ENCODE measurements around the gene KRT86. TPM values are rescaled to one million over a fixed set of nuclear protein-coding genes. Genes with fewer than 3 reads are reported as not detected.

KRT86 gene
- total RNA-seq, 3 donors from 2014 or later (not counting 1 experiment from before 2014, with no cell fraction given), result 2.0 to 3.6 (median 2.7) TPM

- Histone ChIP-seq H3K4me1 (ENCODE audit: control insufficient read depth, insufficient read depth, low read length) (no peaks in the 10 kb centered on the region), H3K36me3 (ENCODE audit: control insufficient read depth, insufficient read depth, low read length) (no peaks in the 10 kb centered on the region), H3K4me3 (ENCODE audit: low read length) (no peak overlapping the region), H3K27me3 (ENCODE audit: control insufficient read depth, insufficient read depth, low read length) (no peaks in the 10 kb centered on the region), H3K27ac (ENCODE audit: low read length) (no peak overlapping the region), H3K9me3 (ENCODE audit: control insufficient read depth, insufficient read depth, low read length) (no peaks in the 10 kb centered on the region)
- TF ChIP-seq CTCF (IDR thresholded peaks at IDR 0.05), result no peak
- no peaks in the 10 kb centered on the region for H3K36me3 Mint-ChIP-seq
- ATAC-seq (no peak), DNase-seq (no peak)
- H3K27me3 Mint-ChIP-seq (ENCODE audit: low read depth in 2 of 2), result peaks cover 18 to 25% of the 10 kb centered on the region in 2 donors
- no peaks in the 10 kb centered on the region for H3K9me3 Mint-ChIP-seq
- no peak overlapping the region for H3K27ac Mint-ChIP-seq
- no peaks in the 10 kb centered on the region for H3K4me1 Mint-ChIP-seq
- 89% methylated on average over 3 of the region's 3 CpGs for WGBS (ENCODE audit: insufficient coverage)
- intact Hi-C loops (cut with micrococcal nuclease), result no loop called here
- H3K4me3 Mint-ChIP-seq, result no peak overlapping the region
These were observed 7.2 kb upstream of the KRT86 start for GRCh38 chr12:52267266-52267665.

GRCh38 chr12:52267699-52268098 is 6.7 kb upstream of the KRT86 start:
- H3K27ac Mint-ChIP-seq, result no peak overlapping the region
- TF ChIP-seq CTCF (IDR thresholded peaks at IDR 0.05), result no peak
- intact Hi-C loops (cut with micrococcal nuclease), result no loop called here
- H3K36me3 Mint-ChIP-seq, result no peaks in the 10 kb centered on the region
- Histone ChIP-seq H3K4me1 (ENCODE audit: control insufficient read depth, insufficient read depth, low read length) (no peaks in the 10 kb centered on the region), H3K27me3 (ENCODE audit: control insufficient read depth, insufficient read depth, low read length) (no peaks in the 10 kb centered on the region), H3K4me3 (ENCODE audit: low read length) (no peak overlapping the region), H3K36me3 (ENCODE audit: control insufficient read depth, insufficient read depth, low read length) (no peaks in the 10 kb centered on the region), H3K27ac (ENCODE audit: low read length) (no peak overlapping the region), H3K9me3 (ENCODE audit: control insufficient read depth, insufficient read depth, low read length) (no peaks in the 10 kb centered on the region)
- DNase-seq, result no peak
- no peak overlapping the region for H3K4me3 Mint-ChIP-seq
- H3K4me1 Mint-ChIP-seq, result no peaks in the 10 kb centered on the region
- 78% methylated on average over 3 of the region's 3 CpGs for WGBS (ENCODE audit: insufficient coverage)
- no peaks in the 10 kb centered on the region for H3K9me3 Mint-ChIP-seq
- ATAC-seq, result no peak
- H3K27me3 Mint-ChIP-seq (ENCODE audit: low read depth in 2 of 2), result peaks cover 18 to 24% of the 10 kb centered on the region in 2 donors

- no peak overlapping the region for H3K4me3 Mint-ChIP-seq
- H3K9me3 Mint-ChIP-seq, result no peaks in the 10 kb centered on the region
- intact Hi-C loops (cut with micrococcal nuclease), result no loop called here
- ATAC-seq (no peak), DNase-seq (no peak)
- Histone ChIP-seq H3K4me1 (ENCODE audit: control insufficient read depth, insufficient read depth, low read length) (no peaks in the 10 kb centered on the region), H3K36me3 (ENCODE audit: control insufficient read depth, insufficient read depth, low read length) (no peaks in the 10 kb centered on the region), H3K27me3 (ENCODE audit: control insufficient read depth, insufficient read depth, low read length) (no peaks in the 10 kb centered on the region), H3K9me3 (ENCODE audit: control insufficient read depth, insufficient read depth, low read length) (no peaks in the 10 kb centered on the region), H3K27ac (ENCODE audit: low read length) (no peak overlapping the region), H3K4me3 (ENCODE audit: low read length) (no peak overlapping the region)
- H3K27ac Mint-ChIP-seq, result no peak overlapping the region
- H3K4me1 Mint-ChIP-seq, result no peaks in the 10 kb centered on the region
- TF ChIP-seq CTCF (IDR thresholded peaks at IDR 0.05), result no peak
- peaks cover 18 to 29% of the 10 kb centered on the region in 2 donors for H3K27me3 Mint-ChIP-seq (ENCODE audit: low read depth in 2 of 2)
- WGBS (ENCODE audit: insufficient coverage), result 70% methylated on average over 2 of the region's 2 CpGs
- no peaks in the 10 kb centered on the region for H3K36me3 Mint-ChIP-seq
These were observed 6.2 kb upstream of the KRT86 start for GRCh38 chr12:52268212-52268611.

GRCh38 chr12:52270541-52271070 is 3.8 kb upstream of the KRT86 start:
- intact Hi-C loops (cut with micrococcal nuclease), result no loop called here
- no peak for TF ChIP-seq CTCF (IDR thresholded peaks at IDR 0.05)
- H3K27ac ChIP-seq (ENCODE audit: low read length), result no peak overlapping the region
- ATAC-seq (no peak), DNase-seq (no peak)
- no peaks in the 10 kb centered on the region for H3K9me3 ChIP-seq (ENCODE audit: control insufficient read depth, insufficient read depth, low read length)
- no peak overlapping the region for H3K4me3 Mint-ChIP-seq
- H3K27me3 Mint-ChIP-seq (ENCODE audit: low read depth in 2 of 2), result peaks cover 34 to 39% of the 10 kb centered on the region in 2 donors
- H3K27ac Mint-ChIP-seq, result no peak overlapping the region
- no peaks in the 10 kb centered on the region for H3K4me1 Mint-ChIP-seq
- H3K36me3 ChIP-seq (ENCODE audit: control insufficient read depth, insufficient read depth, low read length), result no peaks in the 10 kb centered on the region
- no peaks in the 10 kb centered on the region for H3K4me1 ChIP-seq (ENCODE audit: control insufficient read depth, insufficient read depth, low read length)
- 82% methylated on average over 6 of the region's 6 CpGs for WGBS (ENCODE audit: insufficient coverage)
- H3K9me3 Mint-ChIP-seq, result no peaks in the 10 kb centered on the region
- no peaks in the 10 kb centered on the region for H3K27me3 ChIP-seq (ENCODE audit: control insufficient read depth, insufficient read depth, low read length)
- no peak overlapping the region for H3K4me3 ChIP-seq (ENCODE audit: low read length)
- H3K36me3 Mint-ChIP-seq, result no peaks in the 10 kb centered on the region
